Stimulated activated CD4-positive, alpha-beta T cell treated with anti-CD3 and anti-CD28 coated beads, Interleukin-1b, Interleukin-23, amount 100 ng/mL, for 24 hours (primary cell): ENCODE measurements around the gene PEX26.

Source experiments
- DNase-seq, 4 experiments: peaks; one replicate each; pipeline ENCODE4 v3.0.0-alpha.2; 2020; ENCODE audit warnings: low read depth in 4 of 4, low spot score in 1 of 4

PEX26 gene

GRCh38 chr22:18154821-18155390, 77.1 kb downstream of the PEX26 start:
- DNase-seq = no peak
